A549 (cell line): ENCODE data around the gene RTL5. TPM values are rescaled to one million over a fixed set of nuclear protein-coding genes. Genes with fewer than 3 reads are reported as not detected.

Experiments used
- ATAC-seq, 2 experiments: fragments of 200-7000 bp in 1 of 2; fragments of >200 bp in 1 of 2; cut with Nextera tagmentation in 1 of 2; cut with Tn5 transposase in 1 of 2; 3 replicates each; pipeline versions ENCODE4 v1.8.0 to v1.9.1; 2018 to 2020; ENCODE audit warnings: mild to moderate bottlenecking in 1 of 2, moderate library complexity in 1 of 2
- CTCF ChIA-PET: fragments of 300-600 bp; sonication (Branson Sonifier 250); formaldehyde crosslinking; extraction: SDS; loops from one replicate; lab custom pipeline; 2021; ENCODE audit warnings: antibody characterized with exemption, inconsistent platforms; lab: Yijun Ruan, JAX
- POLR2A ChIA-PET: fragments of 350-600 bp; formaldehyde crosslinking; extraction: SDS; loops from one replicate; lab custom pipeline; 2021; ENCODE audit warnings: antibody characterized with exemption, inconsistent platforms; lab: Yijun Ruan, JAX
- DNase-seq, 2 experiments: peaks; one replicate each; pipeline versions ENCODE4 v3.0.0 to v3.0.0-alpha.2; 2011 to 2016; ENCODE audit warnings: low read depth in 1 of 2, low spot score in 1 of 2
- FAIRE-seq: peaks from 2 replicates; lab custom pipeline; 2011; peaks lifted over from hg19 to GRCh38; lab: Jason Lieb, UNC
- H3K27ac ChIP-seq, 2 experiments: fragments of >200 bp; sonication (Bioruptor Twin); formaldehyde crosslinking; 3 replicates each; pipeline ENCODE4 v1.5.1; 2016 to 2017
- H3K4me1 ChIP-seq: fragments of >200 bp; sonication (Bioruptor Twin); formaldehyde crosslinking; 3 replicates; pipeline ENCODE4 v1.6.1; 2016
- H3K4me2 ChIP-seq: fragments of >200 bp; sonication (Bioruptor Twin); formaldehyde crosslinking; 3 replicates; pipeline ENCODE4 v1.6.1; 2016
- H3K4me3 ChIP-seq: fragments of >200 bp; sonication (Bioruptor Twin); formaldehyde crosslinking; 3 replicates; pipeline ENCODE4 v1.5.1; 2016
- H3K9me3 ChIP-seq: fragments of >200 bp; sonication (Bioruptor Twin); formaldehyde crosslinking; 3 replicates; pipeline ENCODE4 v1.6.1; 2016
- ATOH8 ChIP-seq: fragments of 250-450 bp; sonication (Bioruptor Pico); IDR thresholded peaks from 2 replicates; pipeline ENCODE4 v1.5.0; 2020; ENCODE audit warnings: low read depth, mild to moderate bottlenecking, moderate library complexity
- BHLHE40 ChIP-seq: IDR thresholded peaks from 2 replicates; pipeline ENCODE4 v1.6.1; 2012; ENCODE audit warnings: low read depth, low read length, inconsistent platforms
- CBX8 ChIP-seq: fragments of 200-600 bp; sonication (generic); IDR thresholded peaks from 2 replicates; pipeline ENCODE4 v1.6.1; 2016
- ESRRA ChIP-seq: fragments of 150-350 bp; IDR thresholded peaks from 2 replicates; pipeline ENCODE4 v1.6.1; 2014; ENCODE audit warnings: mild to moderate bottlenecking, low read length, borderline replicate concordance
- GATA3 ChIP-seq: IDR thresholded peaks from 2 replicates; pipeline ENCODE4 v1.6.1; 2012; ENCODE audit warnings: borderline replicate concordance
- HES2 ChIP-seq: fragments of >200 bp; sonication (Bioruptor Twin); formaldehyde crosslinking; IDR thresholded peaks from 2 replicates; pipeline ENCODE4 v1.6.1; 2016
- HOXA7 ChIP-seq: fragments of 250-450 bp; sonication (Bioruptor Pico); IDR thresholded peaks from 2 replicates; pipeline ENCODE4 v1.5.0; 2020; ENCODE audit warnings: mild to moderate bottlenecking, moderate library complexity
- JUNB ChIP-seq: fragments of >200 bp; sonication (Bioruptor Twin); formaldehyde crosslinking; IDR thresholded peaks from 2 replicates; pipeline ENCODE4 v1.6.1; 2016
- RAD21 ChIP-seq, 2 experiments: fragments of >200 bp in 1 of 2; sonication (Bioruptor Twin) in 1 of 2; formaldehyde crosslinking in 1 of 2; IDR thresholded peaks in 1 of 2; conservative IDR thresholded peaks in 1 of 2; 2 replicates in 1 of 2; 3 replicates in 1 of 2; pipeline ENCODE4 v1.6.1; 2012 to 2018; ENCODE audit warnings: inconsistent platforms in 1 of 2
- RCOR1 ChIP-seq: fragments of 150-350 bp; IDR thresholded peaks from 2 replicates; pipeline ENCODE4 v1.6.1; 2014; ENCODE audit warnings: antibody characterized with exemption, low read length, low read depth
- TFCP2L1 ChIP-seq: fragments of 250-450 bp; sonication (Bioruptor Pico); IDR thresholded peaks from 2 replicates; pipeline ENCODE4 v1.5.0; 2021; ENCODE audit warnings: mild to moderate bottlenecking
- USF2 ChIP-seq: fragments of 450-650 bp; IDR thresholded peaks from 2 replicates; pipeline ENCODE4 v1.6.1; 2014; ENCODE audit warnings: antibody characterized with exemption
- WGBS: methylation state at CpG from one replicate; pipeline ENCODE4 v1.1.6; 2017; ENCODE audit errors: missing lambda C conversion rate; 5-methylcytosine and 5-hydroxymethylcytosine counted together
- polyA plus RNA-seq, 4 experiments: library from polyadenylated mRNA; depleted of rRNA in 3 of 4; stranded (reverse); fragments of >200 nt; fragmentation: RNase III in 1 of 4; extraction: RNeasy Plus Mini Kit Qiagen cat#74134 plus additional on column Dnase treatment in 1 of 4; gene quantifications; 2 replicates in 3 of 4; 3 replicates in 1 of 4; pipeline ENCODE4 v1.2.3, GENCODE V29; 2011 to 2017

The RTL5 gene
- polyA plus RNA-seq, 2 of the 4 experiments (the other 2 are of a cell fraction): 1.2 to 2.9 TPM

- H3K27ac ChIP-seq: no peak overlapping the region
- no peak for TF ChIP-seq TFCP2L1 (CRISPR knock-in tag)
- TF ChIP-seq GATA3: no peak
- TF ChIP-seq RAD21 (conservative IDR thresholded peaks at IDR 0.05 in 1 of 2, IDR thresholded peaks at IDR 0.05 in 1 of 2): no peak
- no peak for TF ChIP-seq BHLHE40
- TF ChIP-seq HOXA7 (CRISPR knock-in tag): no peak
- TF ChIP-seq ATOH8 (CRISPR knock-in tag): no peak
- TF ChIP-seq CBX8: no peak
- TF ChIP-seq USF2: no peak
- TF ChIP-seq HES2: no peak
- no peak for TF ChIP-seq ESRRA
- TF ChIP-seq RCOR1: no peak
- no peak for TF ChIP-seq JUNB
Observed at GRCh38 chrX:72078411-72078810, 53.3 kb downstream of the RTL5 start.

More at GRCh38 chrX:72078411-72078810, 53.3 kb downstream of the RTL5 start:
- ATAC-seq: no peak
- 90% methylated on average over 3 of the region's 4 CpGs for WGBS
- DNase-seq: no peak
- H3K9me3 ChIP-seq: no peaks in the 10 kb centered on the region
- H3K4me1 ChIP-seq: no peaks in the 10 kb centered on the region
- FAIRE-seq: no peak
- H3K4me2 ChIP-seq: no peak overlapping the region
- POLR2A ChIA-PET: no interaction called here
- H3K4me3 ChIP-seq: no peak overlapping the region
- CTCF ChIA-PET: interaction anchor here (1.2 kb wide), 1 partner anchor 60 kb away, joined by 3 read pairs; no protein-coding TSS in a partner anchor

Other genes with a start within 250 kb of the RTL5 start
- gene NHSL2, start 221.1 kb downstream of the RTL5 start, polyA plus RNA-seq (2011; rRNA removed): 0.48 and 0.89 TPM in 2 replicates
- gene NHSL2, start 221.1 kb downstream of the RTL5 start, polyA plus RNA-seq (2017; fragmentation: RNase III; extraction: RNeasy Plus Mini Kit Qiagen cat#74134 plus additional on column Dnase treatment): 0.26 to 0.31 TPM (median 0.29 TPM) in 3 replicates
- gene PIN4, start 49.8 kb upstream of the RTL5 start, polyA plus RNA-seq (2011; rRNA removed): 24.0 and 43.4 TPM in 2 replicates
- 105 to 111 TPM (median 109 TPM) in 3 replicates for gene PIN4, start 49.8 kb upstream of the RTL5 start, polyA plus RNA-seq (2017; fragmentation: RNase III; extraction: RNeasy Plus Mini Kit Qiagen cat#74134 plus additional on column Dnase treatment)
- gene ERCC6L, start 107.1 kb upstream of the RTL5 start, polyA plus RNA-seq (2011; rRNA removed): 7.6 and 10.4 TPM in 2 replicates
- 12.1 to 14.2 TPM (median 13.5 TPM) in 3 replicates for gene ERCC6L, start 107.1 kb upstream of the RTL5 start, polyA plus RNA-seq (2017; fragmentation: RNase III; extraction: RNeasy Plus Mini Kit Qiagen cat#74134 plus additional on column Dnase treatment)
- 1,768 and 2,104 TPM in 2 replicates for gene RPS4X, start 145.3 kb upstream of the RTL5 start, polyA plus RNA-seq (2011; rRNA removed)
- gene RPS4X, start 145.3 kb upstream of the RTL5 start, polyA plus RNA-seq (2017; fragmentation: RNase III; extraction: RNeasy Plus Mini Kit Qiagen cat#74134 plus additional on column Dnase treatment): 1,795 to 1,877 TPM (median 1,866 TPM) in 3 replicates
- 0.43 and 0.61 TPM in 2 replicates for gene CITED1, start 174.0 kb upstream of the RTL5 start, polyA plus RNA-seq (2011; rRNA removed)
- gene CITED1, start 174.0 kb upstream of the RTL5 start, polyA plus RNA-seq (2017; fragmentation: RNase III; extraction: RNeasy Plus Mini Kit Qiagen cat#74134 plus additional on column Dnase treatment): 0.26 to 0.43 TPM (median 0.30 TPM) in 3 replicates